H7 (cell line): Measurements from ENCODE around the gene PNRC2. TPM values are rescaled to one million over a fixed set of nuclear protein-coding genes. Genes with fewer than 3 reads are reported as not detected.
"Not testable (repeated sequence)": the region's sequence is repeated elsewhere in the genome, so short reads cannot be mapped to it uniquely, and the experiment has no call there.

ENCODE experiments used
- DNase-seq: peaks from one replicate; pipeline ENCODE4 v3.0.0; 2012
- H3K27me3 ChIP-seq: 2 replicates; pipeline ENCODE4 v1.6.0; 2011; ENCODE audit warnings: mild to moderate bottlenecking, low read length; ENCODE audit not compliant: control insufficient read depth, insufficient read depth
- H3K36me3 ChIP-seq: replicated peaks from 2 replicates; pipeline ENCODE4 v1.5.1; 2011; ENCODE audit warnings: low read length; ENCODE audit not compliant: control insufficient read depth, insufficient read depth
- H3K4me3 ChIP-seq: 2 replicates; pipeline ENCODE4 v1.5.1; 2011; ENCODE audit warnings: low read depth, mild to moderate bottlenecking, control low read depth, low read length, moderate library complexity; ENCODE audit not compliant: insufficient read depth
- total RNA-seq: library from RNA; depleted of rRNA; stranded (reverse); fragments of >200 nt; shearing (Covaris generic); gene quantifications from 2 replicates; pipeline ENCODE4 v1.2.3, GENCODE V29; 2014

PNRC2 gene
- total RNA-seq, 1 experiment from 2014 or later, result 144 TPM

DNA sequence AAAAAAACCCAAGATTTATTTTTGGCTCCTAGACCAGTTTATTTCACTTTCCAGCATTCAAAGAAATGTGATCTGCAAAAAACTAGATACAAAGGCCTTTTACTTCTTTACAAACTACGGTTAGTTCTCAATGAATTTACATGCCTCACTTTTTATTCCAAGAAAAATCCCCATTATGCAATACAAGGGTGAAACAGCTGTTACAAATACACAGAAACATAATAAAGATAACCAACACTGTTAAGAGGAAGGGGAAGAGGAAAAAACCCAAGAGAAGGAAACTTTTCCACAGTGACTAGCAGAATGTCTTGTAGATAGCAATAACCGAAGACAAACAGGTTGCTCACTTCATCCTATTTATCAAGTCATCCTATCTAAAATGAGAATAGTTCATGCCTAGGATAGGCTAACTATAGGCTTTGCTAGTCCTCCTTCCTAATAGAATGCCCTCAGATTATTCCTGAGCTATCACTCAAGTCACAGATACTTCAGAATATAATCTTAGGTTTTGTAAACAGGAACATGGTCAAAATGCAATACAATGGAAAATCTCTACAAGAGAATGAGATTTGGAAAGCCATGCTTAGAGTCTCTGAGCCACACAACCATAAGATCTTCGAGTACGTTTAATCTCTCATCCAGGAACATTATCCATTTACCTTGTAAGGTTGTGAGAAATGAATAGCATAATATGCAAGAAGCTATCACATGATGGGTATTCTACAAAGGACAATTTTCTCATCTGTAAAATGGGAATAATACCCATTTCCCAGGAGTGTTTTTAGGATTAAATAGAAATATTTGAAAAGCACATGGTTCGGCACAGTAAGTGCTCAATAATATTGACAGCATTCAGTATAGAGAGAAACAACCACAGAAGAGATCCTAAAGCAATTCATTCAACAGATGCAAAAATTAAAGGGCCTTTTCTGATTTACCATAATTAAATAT, 5.4 kb downstream of the PNRC2 start:
- DNase-seq, result no peak
- Histone ChIP-seq H3K4me3 (no peak overlapping the region), H3K36me3 (peaks cover 10% of the 10 kb centered on the region)

DNA sequence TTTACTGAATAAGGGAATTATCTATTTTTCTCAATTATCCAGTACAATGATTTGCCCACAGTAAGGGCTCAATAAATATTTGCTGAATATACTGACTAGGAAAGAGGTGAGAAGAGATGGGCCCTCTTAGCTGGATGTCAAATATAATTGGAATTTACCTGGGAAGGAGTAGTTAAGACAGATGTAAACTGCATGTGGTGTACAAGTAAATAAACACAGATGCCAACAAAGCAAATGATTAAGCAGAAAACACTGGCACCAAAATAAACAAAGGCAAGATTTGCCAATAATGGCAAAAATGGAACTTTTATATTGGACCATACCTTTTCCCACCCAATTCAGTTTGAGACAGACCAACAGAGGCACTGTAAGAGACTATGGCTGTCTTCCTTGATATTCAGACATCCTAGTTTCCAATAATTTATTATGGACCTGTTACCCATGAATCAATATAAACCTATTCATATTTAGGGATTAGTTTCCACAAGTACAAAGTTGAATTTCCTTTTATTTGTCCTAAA, 7.4 kb downstream of the PNRC2 start:
- no peak overlapping the region for H3K4me3 ChIP-seq
- peaks cover 15% of the 10 kb centered on the region for H3K36me3 ChIP-seq
- no peak for DNase-seq
- no peaks in the 10 kb centered on the region for H3K27me3 ChIP-seq

More for the DNA sequence above, 5.4 kb downstream of the PNRC2 start:
- H3K27me3 ChIP-seq, result no peaks in the 10 kb centered on the region

DNA sequence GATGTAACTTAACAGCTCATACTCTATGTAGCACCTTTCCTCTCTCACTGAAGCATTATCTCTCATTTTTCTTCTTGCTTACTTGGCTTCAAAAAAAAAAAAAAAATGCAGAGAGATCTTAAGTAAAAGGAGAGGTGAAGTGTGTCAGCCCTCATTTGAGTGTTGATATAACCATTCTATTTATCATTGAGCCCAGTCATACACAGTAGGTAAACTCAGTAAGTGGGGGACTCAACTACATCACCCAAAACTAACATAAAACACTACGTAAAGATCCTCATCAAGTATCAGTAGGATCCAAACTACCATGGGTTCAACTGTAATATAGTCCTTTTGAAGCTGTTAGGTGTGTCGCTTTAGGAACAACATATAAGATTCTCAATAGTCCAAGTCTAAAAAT, 8.2 kb downstream of the PNRC2 start:
- peaks cover 15% of the 10 kb centered on the region for H3K36me3 ChIP-seq
- no peak for DNase-seq

DNA sequence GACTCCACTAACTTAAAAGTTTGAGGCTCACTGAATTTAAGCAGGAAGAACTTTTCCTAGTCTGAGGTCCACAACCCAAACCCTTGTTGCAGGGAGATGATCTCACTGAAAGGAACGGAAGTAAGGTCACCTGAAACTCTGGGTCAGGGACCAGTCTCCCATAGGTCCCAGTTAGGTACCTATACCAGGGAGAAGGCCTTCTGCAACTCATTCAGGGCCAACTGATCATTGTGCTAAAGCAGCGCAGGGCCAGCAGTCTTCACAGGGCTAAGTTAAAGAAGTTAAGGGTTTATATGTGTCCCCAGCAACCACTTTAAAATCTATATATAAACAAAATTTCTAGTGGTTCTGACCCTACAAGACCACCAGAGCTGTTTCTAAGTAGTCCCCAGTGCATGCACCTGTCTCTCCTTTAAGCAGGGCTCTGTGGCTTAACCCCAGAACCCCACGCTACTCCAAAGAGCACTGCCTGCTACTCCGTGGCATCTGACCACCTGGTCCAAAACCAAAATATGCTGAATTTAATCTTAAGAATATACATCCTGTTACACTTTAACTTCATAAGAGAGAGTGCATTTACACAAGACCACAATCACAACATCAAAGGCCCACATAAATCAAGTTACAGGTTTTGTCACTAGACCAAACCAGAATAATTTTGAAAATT, 17.7 kb downstream of the PNRC2 start:
- Histone ChIP-seq H3K36me3 (peaks cover 6% of the 10 kb centered on the region), H3K27me3 (no peaks in the 10 kb centered on the region), H3K4me3 (no peak overlapping the region)
- no peak for DNase-seq

More for the DNA sequence above, 8.2 kb downstream of the PNRC2 start:
- Histone ChIP-seq H3K27me3 (no peaks in the 10 kb centered on the region), H3K4me3 (no peak overlapping the region)

DNA sequence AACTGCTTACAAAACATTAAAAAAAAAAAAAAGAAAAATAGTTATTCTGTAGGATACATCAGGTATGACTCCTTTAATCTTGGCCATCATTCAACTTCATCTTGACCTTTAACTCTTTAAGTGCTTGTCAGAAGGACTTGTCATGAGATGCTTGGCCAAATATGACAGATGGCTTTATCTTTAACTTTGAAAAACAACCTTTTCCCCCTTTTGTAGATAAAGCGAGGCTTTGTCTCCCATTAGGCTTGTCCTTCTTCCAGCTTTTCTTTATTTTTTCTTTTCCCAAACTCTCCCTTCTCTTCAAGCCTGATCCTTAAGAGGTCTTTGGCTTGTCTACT, 18.2 kb downstream of the PNRC2 start:
- H3K36me3 ChIP-seq, result peaks cover 6% of the 10 kb centered on the region
- no peak overlapping the region for H3K4me3 ChIP-seq
- H3K27me3 ChIP-seq, result no peaks in the 10 kb centered on the region
- DNase-seq, result no peak

DNA sequence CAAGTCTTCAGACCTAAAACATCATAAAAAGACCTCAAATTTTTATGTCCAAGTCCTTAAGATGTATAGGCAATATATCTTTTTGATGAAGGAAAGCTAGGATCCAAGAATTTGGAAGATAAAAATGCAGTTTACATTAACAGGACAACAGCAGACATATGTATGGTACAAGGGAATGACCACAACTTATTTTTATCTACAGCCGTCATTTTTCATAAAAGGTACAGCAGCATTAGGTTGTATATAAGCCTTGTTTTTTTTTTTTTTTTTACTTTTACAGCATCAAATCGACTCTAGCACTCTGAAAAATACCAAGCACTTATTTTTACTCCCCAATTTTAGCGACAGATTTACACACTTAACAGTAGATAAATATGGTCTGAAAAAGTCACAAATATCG, 19.2 kb downstream of the PNRC2 start:
- no peak for DNase-seq
- peak overlapping the region; percentile 100 for H3K4me3 ChIP-seq
- no peaks in the 10 kb centered on the region for H3K27me3 ChIP-seq
- H3K36me3 ChIP-seq, result peaks cover 4% of the 10 kb centered on the region

DNA sequence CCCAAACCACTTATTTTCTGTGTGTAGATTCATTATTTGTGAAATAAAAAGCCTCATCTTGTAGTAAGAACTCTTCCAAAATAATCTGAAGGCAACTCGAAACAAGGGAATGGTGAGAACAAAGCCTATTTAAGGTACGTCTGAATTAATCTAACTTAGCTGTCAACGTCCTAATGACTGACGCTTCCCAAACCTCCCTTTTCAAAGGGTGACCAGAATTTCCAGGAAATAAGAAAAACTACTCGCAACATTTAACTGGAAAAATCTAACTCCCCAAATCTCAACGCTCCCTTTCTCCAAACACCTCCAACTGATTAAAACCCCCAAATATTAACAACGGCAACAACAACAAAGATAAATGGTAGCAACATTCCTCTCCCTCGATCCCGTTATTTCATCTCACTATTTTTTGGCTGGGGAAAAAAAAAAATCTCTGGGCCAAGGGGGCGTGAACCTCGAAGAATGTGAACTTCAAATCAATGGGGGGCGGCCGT, 19.8 kb downstream of the PNRC2 start:
- H3K4me3 ChIP-seq, result peak overlapping the region; percentile 100
- H3K36me3 ChIP-seq, result peaks cover 4% of the 10 kb centered on the region
- no peak for DNase-seq
- no peaks in the 10 kb centered on the region for H3K27me3 ChIP-seq

DNA sequence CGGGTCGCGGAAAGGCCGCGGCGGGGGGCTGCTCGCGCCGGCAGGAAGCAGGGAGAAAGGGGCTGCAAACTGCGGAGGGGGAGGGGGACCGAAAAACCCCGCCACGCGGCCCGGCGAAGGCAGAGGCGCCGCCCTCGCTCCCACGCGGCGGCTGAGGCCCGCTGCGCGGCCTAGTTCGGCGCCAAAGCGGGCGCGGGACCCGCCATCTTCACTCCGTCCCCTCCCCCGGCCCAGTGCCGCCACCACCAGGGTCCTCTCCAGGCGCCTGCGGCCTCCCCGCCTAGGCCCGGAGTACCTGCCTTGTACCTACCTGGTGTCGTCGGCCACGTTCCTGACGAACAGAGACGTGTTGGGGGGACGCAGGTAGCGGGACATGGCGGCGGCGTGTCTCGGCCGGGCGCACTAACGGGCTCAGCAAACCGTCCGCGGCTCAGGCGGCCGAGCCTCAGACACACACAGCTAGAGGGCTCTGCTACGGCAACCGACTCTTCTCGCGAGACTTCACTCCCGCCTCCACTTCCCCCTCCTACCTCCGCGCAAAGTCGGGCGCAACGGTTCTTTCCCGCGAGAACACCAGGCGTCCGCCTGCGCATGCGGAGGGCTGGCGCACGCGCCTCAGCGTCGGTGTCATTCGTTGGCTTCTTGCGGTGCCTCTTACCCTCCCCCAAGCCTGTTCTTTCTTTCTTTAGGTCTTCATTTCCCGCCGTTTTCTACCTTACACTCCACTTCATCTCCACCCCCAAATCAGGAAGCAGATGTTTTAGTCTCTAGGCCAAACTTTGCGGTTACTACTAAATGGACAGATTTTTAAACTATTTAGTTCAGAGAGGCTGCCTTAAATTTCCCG, 20.5 kb downstream of the PNRC2 start, which contains the start of gene SRSF10:
TSS of gene SRSF10 (minus strand) at position 447 of the 847 bp plus-strand sequence. CDS start at position 375, 72 bp downstream.
- DNase-seq, result peak; percentile 96
- Histone ChIP-seq H3K27me3 (no peaks in the 10 kb centered on the region), H3K36me3 (peaks cover 2% of the 10 kb centered on the region), H3K4me3 (peak within 1 kb of the TSS; percentile 100)

DNA sequence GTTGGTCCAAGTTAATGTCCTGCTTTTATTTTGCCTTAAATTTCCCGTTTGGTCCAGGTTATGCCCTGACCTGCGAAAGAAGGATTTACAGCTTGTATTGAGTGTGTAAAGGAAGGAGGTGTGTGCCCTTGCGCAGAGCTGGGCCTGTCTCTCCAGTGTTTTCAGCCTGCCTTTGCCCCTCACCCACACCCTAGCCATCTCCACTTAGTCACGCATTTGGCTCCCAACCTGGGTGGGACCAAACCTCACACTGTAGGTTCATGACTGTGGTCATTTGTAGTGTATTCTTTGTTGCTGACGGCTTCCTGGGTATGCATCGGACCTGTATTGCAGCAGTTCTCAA, 21.1 kb downstream of the PNRC2 start:
- peak overlapping the region; percentile 32 for H3K4me3 ChIP-seq
- H3K36me3 ChIP-seq, result peaks cover 2% of the 10 kb centered on the region
- H3K27me3 ChIP-seq, result no peaks in the 10 kb centered on the region
- peak; percentile 52 for DNase-seq

DNA sequence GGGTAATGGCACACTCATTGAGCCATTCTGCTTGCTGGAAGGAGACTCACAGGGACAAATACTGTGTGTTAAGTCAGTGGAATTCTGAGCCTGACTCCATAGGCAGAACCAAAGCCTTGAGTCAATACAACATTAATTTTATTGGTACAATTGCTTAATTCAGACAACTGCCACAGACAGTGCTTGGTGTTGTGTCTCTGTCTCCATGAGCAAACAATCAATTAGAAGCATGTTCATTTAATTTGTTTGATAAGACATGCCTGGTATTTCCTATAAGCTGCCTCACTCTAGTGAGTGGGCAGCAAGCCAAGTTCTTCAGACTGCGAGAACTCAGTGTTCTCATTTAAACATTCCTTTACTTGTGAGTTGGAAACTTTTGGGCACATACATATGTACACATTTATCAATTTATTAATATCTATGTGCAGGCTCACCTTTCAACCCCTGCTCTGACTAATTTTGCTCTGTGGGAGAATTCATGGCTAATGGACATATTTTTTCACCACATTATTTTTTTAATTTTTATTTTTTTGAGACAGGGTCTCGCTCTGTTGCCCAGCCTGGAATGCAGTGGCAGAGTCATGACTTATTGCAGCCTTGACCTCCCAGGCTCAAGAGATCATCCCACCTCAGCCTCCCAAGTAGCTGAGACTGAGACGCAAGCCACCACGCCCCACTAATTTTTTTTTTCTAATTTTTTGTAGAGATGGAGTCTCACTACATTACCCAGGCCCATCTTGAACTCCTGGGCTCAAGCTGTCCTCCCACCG, 25.0 kb downstream of the PNRC2 start:
- Histone ChIP-seq H3K27me3 (no peaks in the 10 kb centered on the region), H3K36me3 (no peaks in the 10 kb centered on the region), H3K4me3 (no peak overlapping the region)
- DNase-seq, result no peak

DNA sequence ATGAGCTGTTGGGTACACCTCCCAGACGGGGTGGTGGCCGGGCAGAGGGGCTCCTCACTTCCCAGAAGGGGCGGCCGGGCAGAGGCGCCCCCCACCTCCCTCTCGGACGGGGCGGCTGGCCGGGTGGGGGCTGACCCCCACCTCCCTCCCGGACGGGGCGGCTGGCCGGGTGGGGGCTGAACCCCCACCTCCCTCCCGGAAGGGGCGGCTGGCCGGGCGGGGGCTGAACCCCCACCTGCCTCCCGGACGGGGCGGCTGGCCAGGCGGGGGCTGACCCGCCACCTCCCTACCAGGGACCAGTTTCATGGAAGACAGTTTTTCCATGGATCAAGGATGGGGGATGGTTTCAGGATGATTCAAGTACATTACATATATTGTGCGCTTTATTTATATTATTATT, 27.4 kb downstream of the PNRC2 start:
- not testable (repeated sequence) for DNase-seq, H3K4me3 ChIP-seq, H3K36me3 ChIP-seq, H3K27me3 ChIP-seq

DNA sequence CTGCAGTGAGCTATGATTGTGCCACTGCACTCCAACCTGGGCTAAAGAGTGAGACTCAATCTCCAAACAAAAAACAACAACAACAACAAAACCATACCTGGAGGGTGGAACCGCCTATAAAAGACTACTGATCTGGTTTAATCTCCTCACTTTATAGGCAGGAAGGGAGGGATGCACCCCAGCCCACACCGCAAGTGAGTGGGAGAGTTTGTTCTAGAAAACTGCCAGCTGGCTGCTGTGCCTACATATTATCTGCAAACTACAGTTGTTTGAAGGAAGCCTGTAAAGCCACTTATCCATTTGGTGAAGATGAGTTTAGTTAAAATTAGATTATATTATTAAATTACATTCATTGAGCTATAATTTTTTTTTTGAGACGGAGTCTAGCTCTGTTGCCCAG, 29.6 kb downstream of the PNRC2 start:
- no peaks in the 10 kb centered on the region for H3K27me3 ChIP-seq
- no peak for DNase-seq
- H3K4me3 ChIP-seq, result no peak overlapping the region
- no peaks in the 10 kb centered on the region for H3K36me3 ChIP-seq

DNA sequence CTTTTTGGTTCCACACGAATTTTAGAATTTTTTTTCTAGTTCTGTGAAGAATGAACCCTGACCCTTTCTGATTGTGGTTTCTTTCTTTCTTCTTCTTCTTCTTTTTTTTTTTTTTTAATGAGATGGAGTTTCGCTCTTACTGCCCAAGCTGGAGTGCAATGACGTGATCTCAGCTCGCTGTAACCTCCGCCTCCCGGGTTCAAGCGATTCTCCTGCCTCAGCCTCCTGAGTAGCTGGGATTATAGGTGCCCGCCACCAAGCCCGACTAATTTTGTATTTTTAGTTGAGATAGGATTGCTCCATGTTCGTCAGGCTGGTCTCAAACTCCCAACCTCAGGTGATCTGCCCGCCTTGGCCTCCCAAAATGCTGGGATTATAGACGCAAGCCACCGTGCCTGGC, 32.4 kb downstream of the PNRC2 start:
- not testable (repeated sequence) for H3K27me3 ChIP-seq, H3K36me3 ChIP-seq, DNase-seq, H3K4me3 ChIP-seq
